ENCODE results near the gene RHBDF1. TPM values are rescaled to one million over a fixed set of nuclear protein-coding genes. Genes with fewer than 3 reads are reported as not detected.
A peak's percentile ranks its signal among the peaks of the same experiment; 100 is the strongest.

RHBDF1 gene
- total RNA-seq, 1 donor from 2014 or later = 86.9 TPM

DNA sequence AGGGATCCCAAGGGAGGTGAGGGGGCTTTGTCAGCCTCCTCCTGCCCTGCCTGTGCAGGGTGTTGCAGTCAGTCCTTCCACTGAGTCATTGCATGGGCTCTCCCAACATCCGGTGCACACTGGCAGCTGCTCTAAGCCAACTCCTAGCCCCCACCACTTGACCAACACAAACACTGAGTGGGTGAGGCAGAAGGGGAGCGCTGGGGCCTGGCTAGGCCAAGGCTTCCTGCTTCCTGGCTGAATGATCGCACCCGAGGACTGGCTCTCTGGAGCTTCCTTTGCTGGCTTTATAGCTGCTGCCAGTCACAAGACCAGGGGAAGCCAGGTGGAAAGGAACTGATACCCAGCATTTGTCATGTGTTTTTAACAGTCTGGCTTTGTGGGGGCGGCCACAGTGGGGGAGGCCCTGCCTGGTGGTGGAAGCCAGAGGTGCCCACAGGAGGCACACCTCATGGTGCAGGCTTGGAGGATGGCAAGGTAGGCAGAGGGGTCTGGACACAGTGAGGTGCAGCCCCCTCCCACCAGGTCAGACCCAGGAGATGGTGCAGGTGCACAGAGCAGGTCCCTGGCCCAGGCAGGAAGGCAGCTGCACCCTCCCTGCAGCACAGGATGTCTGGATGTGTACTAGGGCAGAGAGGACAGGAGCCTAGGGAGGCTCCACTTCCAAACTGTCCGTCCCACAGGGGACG is 12.4 kb upstream of the RHBDF1 start:
- H3K27me3 ChIP-seq = no peaks in the 10 kb centered on the region
- intact Hi-C loops (cut with DNase I) = no loop called here
- no peaks in the 10 kb centered on the region for H3K9me3 ChIP-seq
- DNase-seq (ENCODE audit: extremely low spot score in 2 of 2) = no peak
- H3K4me1 ChIP-seq = peaks cover 26% of the 10 kb centered on the region
- peak in 1 of 2 donors; percentile 55 for TF ChIP-seq POLR2AphosphoS5 (IDR thresholded peaks at IDR 0.05; ENCODE audit: insufficient read depth in 1 of 2, low read depth in 1 of 2)
- TF ChIP-seq, protein P1, sequence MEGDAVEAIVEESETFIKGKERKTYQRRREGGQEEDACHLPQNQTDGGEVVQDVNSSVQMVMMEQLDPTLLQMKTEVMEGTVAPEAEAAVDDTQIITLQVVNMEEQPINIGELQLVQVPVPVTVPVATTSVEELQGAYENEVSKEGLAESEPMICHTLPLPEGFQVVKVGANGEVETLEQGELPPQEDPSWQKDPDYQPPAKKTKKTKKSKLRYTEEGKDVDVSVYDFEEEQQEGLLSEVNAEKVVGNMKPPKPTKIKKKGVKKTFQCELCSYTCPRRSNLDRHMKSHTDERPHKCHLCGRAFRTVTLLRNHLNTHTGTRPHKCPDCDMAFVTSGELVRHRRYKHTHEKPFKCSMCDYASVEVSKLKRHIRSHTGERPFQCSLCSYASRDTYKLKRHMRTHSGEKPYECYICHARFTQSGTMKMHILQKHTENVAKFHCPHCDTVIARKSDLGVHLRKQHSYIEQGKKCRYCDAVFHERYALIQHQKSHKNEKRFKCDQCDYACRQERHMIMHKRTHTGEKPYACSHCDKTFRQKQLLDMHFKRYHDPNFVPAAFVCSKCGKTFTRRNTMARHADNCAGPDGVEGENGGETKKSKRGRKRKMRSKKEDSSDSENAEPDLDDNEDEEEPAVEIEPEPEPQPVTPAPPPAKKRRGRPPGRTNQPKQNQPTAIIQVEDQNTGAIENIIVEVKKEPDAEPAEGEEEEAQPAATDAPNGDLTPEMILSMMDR (IDR thresholded peaks at IDR 0.05) = no peak
- H3K36me3 ChIP-seq = peaks cover 0 to 39% of the 10 kb centered on the region in 2 donors
- H3K4me3 ChIP-seq = no peak overlapping the region
- peak overlapping the region; percentile 62 for H3K27ac ChIP-seq

DNA sequence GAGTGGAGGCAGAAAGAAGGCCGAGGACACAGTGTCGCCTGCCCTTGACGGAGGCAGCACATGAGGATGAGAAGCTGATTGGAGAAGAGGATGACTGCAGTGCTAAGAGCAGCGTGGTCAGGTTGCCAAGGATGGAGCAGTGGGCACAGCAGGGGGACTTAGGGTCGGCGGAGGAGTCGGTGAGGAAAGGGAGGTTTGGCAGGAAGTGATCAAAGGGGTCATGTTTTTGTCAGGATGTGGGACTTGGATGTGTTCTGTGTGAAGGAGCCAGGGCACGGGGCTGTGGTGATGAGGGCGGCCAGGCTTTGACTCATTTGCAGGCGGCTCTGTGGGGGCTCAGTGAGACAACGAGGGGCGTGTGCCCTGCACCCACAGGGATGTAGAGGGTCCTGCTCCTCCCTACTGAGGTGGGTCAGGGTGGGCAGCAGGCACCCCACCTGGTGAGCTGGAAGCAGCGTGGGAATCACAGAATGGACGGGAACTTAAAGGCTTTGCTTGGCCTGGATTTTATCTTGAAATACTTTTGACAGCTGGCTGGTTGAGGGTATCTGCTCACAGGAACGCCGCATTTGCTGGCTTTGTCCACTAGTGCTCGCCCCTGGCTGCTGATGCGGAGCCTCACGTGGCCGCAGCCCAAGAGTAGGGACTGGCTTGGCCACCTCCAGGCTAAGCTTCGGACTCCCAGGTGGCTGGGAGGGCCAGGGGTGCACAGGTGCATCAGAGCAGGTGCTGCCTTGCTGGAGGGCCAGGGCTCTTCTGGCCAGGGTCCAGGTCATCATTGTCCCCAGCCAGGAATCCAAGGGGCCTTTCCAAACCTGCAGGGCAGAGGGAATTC is 11.6 kb upstream of the RHBDF1 start:
- H3K36me3 ChIP-seq = peaks cover 0 to 30% of the 10 kb centered on the region in 2 donors
- H3K9me3 ChIP-seq = no peaks in the 10 kb centered on the region
- no peak for DNase-seq (ENCODE audit: extremely low spot score in 2 of 2)
- no peak overlapping the region for H3K4me3 ChIP-seq
- peaks cover 30% of the 10 kb centered on the region for H3K4me1 ChIP-seq
- no peaks in the 10 kb centered on the region for H3K27me3 ChIP-seq
- TF ChIP-seq POLR2AphosphoS5 (IDR thresholded peaks at IDR 0.05; ENCODE audit: insufficient read depth in 1 of 2, low read depth in 1 of 2) = no peak
- TF ChIP-seq, protein P1 (IDR thresholded peaks at IDR 0.05) = no peak
- TF ChIP-seq POLR2A (IDR thresholded peaks at IDR 0.05) = no peak
- intact Hi-C loops (cut with DNase I) = no loop called here
- H3K27ac ChIP-seq = peak overlapping the region; percentile 62

DNA sequence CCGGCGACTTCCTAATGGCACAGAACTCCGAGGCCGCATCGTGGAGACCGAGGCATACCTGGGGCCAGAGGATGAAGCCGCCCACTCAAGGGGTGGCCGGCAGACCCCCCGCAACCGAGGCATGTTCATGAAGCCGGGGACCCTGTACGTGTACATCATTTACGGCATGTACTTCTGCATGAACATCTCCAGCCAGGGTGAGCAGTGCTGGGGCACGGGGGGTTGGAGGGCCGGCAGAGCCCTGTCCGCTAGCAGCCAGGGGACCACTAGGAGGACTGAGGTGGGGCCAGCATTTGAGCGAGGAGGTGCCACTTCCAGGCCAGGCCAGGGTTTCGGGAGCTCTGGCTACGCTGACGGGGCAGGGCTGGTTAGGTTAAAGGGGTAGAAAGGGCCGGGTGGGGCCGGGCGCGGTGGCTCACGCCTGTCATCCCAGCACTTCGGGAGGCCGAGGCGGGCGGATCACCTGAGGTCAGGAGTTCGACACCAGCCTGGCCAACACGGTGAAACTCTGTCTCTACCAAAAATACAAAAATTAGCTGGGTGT is 10.7 kb upstream of the RHBDF1 start:
- no peak for DNase-seq (ENCODE audit: extremely low spot score in 2 of 2)
- Histone ChIP-seq H3K9me3 (no peaks in the 10 kb centered on the region), H3K36me3 (peaks cover 0 to 23% of the 10 kb centered on the region in 2 donors), H3K4me1 (peaks cover 36% of the 10 kb centered on the region), H3K27ac (no peak overlapping the region), H3K4me3 (no peak overlapping the region), H3K27me3 (no peaks in the 10 kb centered on the region)
- intact Hi-C loops (cut with DNase I) = no loop called here
- TF ChIP-seq, protein P1 (IDR thresholded peaks at IDR 0.05) = no peak
- no peak for TF ChIP-seq POLR2AphosphoS5 (IDR thresholded peaks at IDR 0.05; ENCODE audit: insufficient read depth in 1 of 2, low read depth in 1 of 2)
- TF ChIP-seq POLR2A (IDR thresholded peaks at IDR 0.05) = no peak

DNA sequence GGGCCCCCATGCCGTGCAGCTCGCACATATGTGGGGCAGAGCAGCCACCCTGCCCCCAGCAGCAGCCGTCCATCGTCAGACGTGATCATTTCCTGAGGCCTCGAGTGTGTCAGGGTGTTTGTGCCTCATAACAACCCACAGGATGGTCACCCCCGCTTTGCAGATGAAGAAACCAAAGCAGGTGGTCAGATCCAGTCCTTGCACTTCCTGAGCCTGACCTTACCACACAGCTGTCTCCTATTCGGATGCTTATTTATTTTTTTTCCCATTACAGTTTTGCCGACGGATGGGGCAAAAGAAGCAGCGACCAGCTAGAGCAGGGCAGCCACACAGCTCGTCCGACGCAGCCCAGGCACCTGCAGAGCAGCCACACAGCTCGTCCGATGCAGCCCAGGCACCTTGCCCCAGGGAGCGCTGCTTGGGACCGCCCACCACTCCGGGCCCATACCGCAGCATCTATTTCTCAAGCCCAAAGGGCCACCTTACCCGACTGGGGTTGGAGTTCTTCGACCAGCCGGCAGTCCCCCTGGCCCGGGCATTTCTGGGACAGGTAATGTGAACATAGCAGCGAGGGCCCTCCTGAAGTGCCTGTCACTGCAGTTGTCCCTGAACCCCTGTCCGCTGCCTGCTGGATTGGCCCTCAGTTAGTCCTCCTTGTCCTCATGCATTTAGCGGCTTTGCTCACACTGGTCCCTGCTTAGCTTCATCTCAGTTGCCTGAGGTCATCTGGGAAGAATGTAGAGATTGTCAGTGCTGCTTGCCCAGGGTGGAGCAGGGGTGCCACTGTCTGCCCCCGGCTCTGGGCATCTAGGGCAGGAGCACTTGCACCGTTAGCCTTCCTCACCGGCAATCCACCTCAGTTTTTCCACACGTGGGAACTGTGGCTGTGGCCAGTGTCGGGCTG is 7.0 kb upstream of the RHBDF1 start:
- peak overlapping the region; percentile 74 to 98 for H3K4me3 ChIP-seq
- H3K9me3 ChIP-seq = no peaks in the 10 kb centered on the region
- H3K27ac ChIP-seq = peak overlapping the region; percentile 89
- H3K4me1 ChIP-seq = peaks cover 58% of the 10 kb centered on the region
- no peak for TF ChIP-seq POLR2AphosphoS5 (IDR thresholded peaks at IDR 0.05; ENCODE audit: insufficient read depth in 1 of 2, low read depth in 1 of 2)
- TF ChIP-seq, protein P1 (IDR thresholded peaks at IDR 0.05) = no peak
- no peak for TF ChIP-seq POLR2A (IDR thresholded peaks at IDR 0.05)
- intact Hi-C loops (cut with DNase I) = no loop called here
- DNase-seq (ENCODE audit: extremely low spot score in 2 of 2) = no peak
- no peaks in the 10 kb centered on the region for H3K27me3 ChIP-seq
- H3K36me3 ChIP-seq = no peaks in the 10 kb centered on the region
